Motor neuron (in vitro differentiated cells): ENCODE results near the gene CARD11. TPM values are rescaled to one million over a fixed set of nuclear protein-coding genes. Genes with fewer than 3 reads are reported as not detected.

Experiments
- ATAC-seq, 8 experiments: fragments of 200-7000 bp; cut with Tn5 transposase; replicated peaks in 6 of 8; 2 replicates each; pipeline ENCODE4 v1.8.0; 2021; ENCODE audit warnings: mild to moderate bottlenecking in 8 of 8, moderate library complexity in 8 of 8
- H3K27ac ChIP-seq, 2 donors: fragments of 250-450 bp; sonication (Bioruptor Pico); 2 replicates each; pipeline ENCODE4 v1.9.0; 2021; ENCODE audit warnings: antibody characterized with exemption in 2 of 2, mild to moderate bottlenecking in 2 of 2, moderate library complexity in 1 of 2
- H3K4me1 ChIP-seq, 2 donors: fragments of 250-450 bp; sonication (Bioruptor Pico); replicated peaks in 1 of 2; 2 replicates each; pipeline ENCODE4 v1.6.1; 2021; ENCODE audit warnings: antibody characterized with exemption in 2 of 2, mild to moderate bottlenecking in 2 of 2, moderate library complexity in 1 of 2
- H3K4me3 ChIP-seq, 5 donors: fragments of 250-450 bp; sonication (Bioruptor Pico); 2 replicates each; pipeline ENCODE4 v1.9.0; 2021; ENCODE audit warnings: antibody characterized with exemption in 5 of 5, mild to moderate bottlenecking in 5 of 5, moderate library complexity in 4 of 5
- WGBS, 10 experiments: fragments of 450-650 bp; shearing (Covaris generic); methylation state at CpG; one replicate each; pipeline ENCODE4 v1.0.0; 2022; 5-methylcytosine and 5-hydroxymethylcytosine counted together
- in situ Hi-C, 9 experiments: fragments of 400-800 bp; cut with MboI; loops; one replicate each; pipeline ENCODE4 v1.15.0; 2021; ENCODE audit warnings: low sequenced_read_pairs in 9 of 9, low pct_unique_long_range_greater_than_20kb in 2 of 9; ENCODE audit not compliant: unreplicated experiment in 9 of 9
- total RNA-seq, 8 experiments: library from RNA; unstranded; fragments of 300-600 nt; gene quantifications; 2 replicates each; pipeline versions ENCODE4 v1.2.3 to v1.2.4, GENCODE V29; 2022

The CARD11 gene
- total RNA-seq, 8 experiments from 2014 or later: 0.05 to 0.91 (median 0.17) TPM; not detected in 2

DNA sequence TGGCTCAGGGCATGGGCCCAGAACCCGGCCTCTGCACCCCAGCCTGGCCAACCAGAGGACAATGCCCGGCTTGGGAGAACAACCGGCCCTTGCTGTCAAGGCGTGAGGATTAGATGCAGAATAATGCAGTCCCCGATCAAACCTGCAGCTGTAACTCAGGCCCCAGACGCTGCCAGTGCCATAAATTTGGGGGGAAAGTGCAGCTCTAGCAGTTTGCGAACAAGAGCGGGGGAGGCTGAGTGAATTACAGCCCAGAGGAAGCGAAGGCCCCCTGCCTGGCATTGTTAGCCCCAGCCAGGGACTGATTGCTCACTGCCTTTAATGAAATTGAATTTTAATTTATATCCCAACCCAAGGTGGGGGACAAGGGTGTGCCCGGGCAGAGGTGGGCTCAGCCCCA, 161.6 kb downstream of the CARD11 start:
- H3K4me3 ChIP-seq: no peak overlapping the region
- in situ Hi-C loops: loop anchor here in 4 of 9 experiments (25.0 kb wide), 3 partner anchors 280 to 780 kb away; no protein-coding TSS in a partner anchor
- H3K4me1 ChIP-seq: peaks cover 34 to 62% of the 10 kb centered on the region in 2 donors
- 14 to 71% (median 37%) methylated on average over 2 to 7 of the region's 10 CpGs; no CpG with 5 or more reads in 4 of the 10 experiments for WGBS, 10 experiments
- ATAC-seq: peak in 3 of 8 experiments; percentile 18 to 37 (median 35)
- H3K27ac ChIP-seq: no peak overlapping the region

GRCh38 chr7:2880874-2881533, 162.7 kb downstream of the CARD11 start:
- Histone ChIP-seq H3K4me3 (no peak overlapping the region), H3K4me1 (peaks cover 36 to 61% of the 10 kb centered on the region in 2 donors), H3K27ac (no peak overlapping the region)
- 6 to 100% (median 72%) methylated on average over 1 to 9 of the region's 18 CpGs; no CpG with 5 or more reads in 3 of the 10 experiments for WGBS, 10 experiments
- in situ Hi-C loops: loop anchor here in 4 of 9 experiments (25.0 kb wide), 3 partner anchors 281 to 781 kb away; no protein-coding TSS in a partner anchor
- peak in 3 of 8 experiments; percentile 27 to 58 (median 37) for ATAC-seq

GRCh38 chr7:2880051-2880450, 163.6 kb downstream of the CARD11 start:
- Histone ChIP-seq H3K27ac (peak overlapping the region; percentile 8 to 49), H3K4me1 (peaks cover 44 to 67% of the 10 kb centered on the region in 2 donors), H3K4me3 (no peak overlapping the region)
- no peak for ATAC-seq
- in situ Hi-C loops: loop anchor here in 4 of 9 experiments (25.0 kb wide), 3 partner anchors 282 to 782 kb away; no protein-coding TSS in a partner anchor
- WGBS, 10 experiments: 0 to 67% (median 35%) methylated on average over 1 to 6 of the region's 8 CpGs; no CpG with 5 or more reads in 4 of the 10 experiments

GRCh38 chr7:2879354-2879753, 164.3 kb downstream of the CARD11 start:
- H3K27ac ChIP-seq: no peak overlapping the region
- no peak overlapping the region for H3K4me3 ChIP-seq
- 7 to 100% (median 96%) methylated on average over 1 to 4 of the region's 8 CpGs; no CpG with 5 or more reads in 2 of the 10 experiments for WGBS, 10 experiments
- in situ Hi-C loops: loop anchor here in 4 of 9 experiments (25.0 kb wide), 3 partner anchors 283 to 783 kb away; no protein-coding TSS in a partner anchor
- no peak for ATAC-seq
- peaks cover 44 to 71% of the 10 kb centered on the region in 2 donors for H3K4me1 ChIP-seq

DNA sequence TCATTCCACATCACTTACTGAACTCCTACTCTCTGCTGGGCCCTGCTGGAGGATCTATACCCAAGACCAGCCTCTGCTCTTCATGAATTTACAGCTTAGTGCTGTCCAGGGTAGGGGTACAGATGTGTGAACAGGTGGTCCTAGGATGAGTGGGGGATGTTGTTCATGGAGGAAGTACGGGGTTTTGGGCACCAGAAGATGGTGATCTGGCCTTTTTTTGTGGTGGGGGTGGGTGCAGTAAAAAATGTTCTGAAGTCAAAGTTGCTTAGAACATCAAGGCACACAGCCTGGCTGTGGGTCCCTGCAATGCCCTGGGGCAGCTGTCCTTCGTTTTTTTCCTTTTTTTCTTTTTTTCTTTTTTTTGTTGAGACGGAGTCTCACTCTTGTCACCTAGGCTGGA, 165.4 kb downstream of the CARD11 start:
- no peak for ATAC-seq
- Histone ChIP-seq H3K27ac (no peak overlapping the region), H3K4me3 (no peak overlapping the region), H3K4me1 (peaks cover 51 to 68% of the 10 kb centered on the region in 2 donors)
- in situ Hi-C loops: loop anchor here in 4 of 9 experiments (25.0 kb wide), 3 partner anchors 284 to 784 kb away; no protein-coding TSS in a partner anchor
- 40 to 100% (median 83%) methylated on average over 1 to 2 of the region's 3 CpGs; no CpG with 5 or more reads in 3 of the 10 experiments for WGBS, 10 experiments

GRCh38 chr7:2876031-2876731, 167.5 kb downstream of the CARD11 start:
- Histone ChIP-seq H3K4me3 (no peak overlapping the region), H3K4me1 (peaks cover 50 to 60% of the 10 kb centered on the region in 2 donors), H3K27ac (peak overlapping the region in 1 of 2 donors; percentile 1)
- in situ Hi-C loops: loop anchor here in 4 of 9 experiments (25.0 kb wide), 3 partner anchors 286 to 786 kb away; no protein-coding TSS in a partner anchor
- WGBS, 10 experiments: 14 to 100% (median 27%) methylated on average over 1 to 11 of the region's 24 CpGs
- ATAC-seq: peak; percentile 10 to 83 (median 80)

GRCh38 chr7:2873686-2874551, 169.7 kb downstream of the CARD11 start:
- Histone ChIP-seq H3K27ac (peak overlapping the region; percentile 64 to 87), H3K4me1 (peaks cover 46 to 52% of the 10 kb centered on the region in 2 donors), H3K4me3 (no peak overlapping the region)
- ATAC-seq: peak; percentile 32 to 82 (median 47)
- WGBS, 10 experiments: 0 to 68% (median 25%) methylated on average over 1 to 5 of the region's 7 CpGs; no CpG with 5 or more reads in 2 of the 10 experiments
- in situ Hi-C loops: loop anchor here in 5 of 9 experiments (25.0 kb wide), 1 partner anchor 1763 kb away; no protein-coding TSS in a partner anchor

- ATAC-seq: no peak
- Histone ChIP-seq H3K4me3 (no peak overlapping the region), H3K4me1 (peaks cover 46 to 47% of the 10 kb centered on the region in 2 donors), H3K27ac (no peak overlapping the region)
- WGBS, 10 experiments: 53 to 100% (median 89%) methylated on average over 1 to 4 of the region's 10 CpGs; no CpG with 5 or more reads in 3 of the 10 experiments
- in situ Hi-C loops: loop anchor here in 5 of 9 experiments (25.0 kb wide), 1 partner anchor 1764 kb away; no protein-coding TSS in a partner anchor
Measured at GRCh38 chr7:2873146-2873545, 170.5 kb downstream of the CARD11 start.

- ATAC-seq: no peak
- Histone ChIP-seq H3K4me1 (peaks cover 46 to 47% of the 10 kb centered on the region in 2 donors), H3K27ac (no peak overlapping the region), H3K4me3 (no peak overlapping the region)
- WGBS, 10 experiments: 42 to 100% (median 69%) methylated on average over 1 to 7 of the region's 10 CpGs; no CpG with 5 or more reads in 2 of the 10 experiments
- in situ Hi-C loops: loop anchor here in 5 of 9 experiments (25.0 kb wide), 1 partner anchor 1765 kb away; no protein-coding TSS in a partner anchor
Measured at GRCh38 chr7:2872296-2872874, 171.3 kb downstream of the CARD11 start.

DNA sequence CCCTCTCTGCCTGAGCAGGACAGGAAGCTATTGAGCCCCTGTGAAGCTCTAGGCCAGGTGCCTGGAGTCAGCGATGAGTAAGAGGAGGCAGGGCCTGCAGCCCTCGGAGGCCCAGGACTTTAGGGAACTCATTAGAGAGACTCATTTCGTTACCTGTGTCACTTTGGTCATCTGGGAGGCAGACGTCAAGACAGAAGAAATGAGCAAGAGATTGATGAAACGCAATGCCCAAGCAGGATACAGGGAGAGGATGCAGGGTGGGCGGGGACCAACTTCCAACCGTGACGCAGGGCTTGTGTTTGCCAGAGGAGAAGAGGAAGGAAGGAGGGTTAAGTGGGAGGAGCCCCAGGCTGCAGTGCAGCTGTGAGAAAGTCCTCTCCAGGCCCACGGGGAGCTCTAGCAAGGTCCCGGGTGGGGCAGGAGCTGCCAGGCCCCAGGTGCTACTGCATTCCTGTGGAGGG, 173.2 kb downstream of the CARD11 start:
- Histone ChIP-seq H3K27ac (no peak overlapping the region), H3K4me3 (no peak overlapping the region), H3K4me1 (peaks cover 32 to 34% of the 10 kb centered on the region in 2 donors)
- ATAC-seq: peak; percentile 38 to 76 (median 60)
- in situ Hi-C loops: loop anchor here in 5 of 9 experiments (25.0 kb wide), 1 partner anchor 1767 kb away; no protein-coding TSS in a partner anchor
- 0 to 47% (median 47%) methylated on average over 2 to 9 of the region's 10 CpGs; no CpG with 5 or more reads in 7 of the 10 experiments for WGBS, 10 experiments

- in situ Hi-C loops: loop anchor here in 5 of 9 experiments (25.0 kb wide), 1 partner anchor 1767 kb away; no protein-coding TSS in a partner anchor
Measured at GRCh38 chr7:2869981-2870380, 173.7 kb downstream of the CARD11 start.

More at GRCh38 chr7:2869981-2870380, 173.7 kb downstream of the CARD11 start:
- Histone ChIP-seq H3K4me1 (peaks cover 28 to 34% of the 10 kb centered on the region in 2 donors), H3K27ac (no peak overlapping the region), H3K4me3 (no peak overlapping the region)
- ATAC-seq: no peak
- WGBS, 10 experiments: 86 to 100% (median 87%) methylated on average over 1 to 7 of the region's 15 CpGs; no CpG with 5 or more reads in 7 of the 10 experiments
